HEK293 (cell line): ENCODE data around the gene HES7.

Experiments
- CTCF ChIA-PET: fragments of 350-600 bp; formaldehyde crosslinking; extraction: SDS; loops from one replicate; lab custom pipeline; 2021; ENCODE audit warnings: antibody characterized with exemption; lab: Yijun Ruan, JAX
- POLR2A ChIA-PET: fragments of 300-600 bp; formaldehyde crosslinking; extraction: SDS; loops from one replicate; lab custom pipeline; 2020; ENCODE audit warnings: antibody characterized with exemption, inconsistent platforms; lab: Yijun Ruan, JAX
- H3K27ac ChIP-seq: fragments of 200-500 bp; sonication (Bioruptor generic); 2 replicates; pipeline ENCODE4 v1.5.1; 2014; ENCODE audit warnings: low read depth, low read length, control low read depth, inconsistent platforms; ENCODE audit errors: extremely low read depth
- H3K36me3 ChIP-seq, 2 experiments: fragments of 200-500 bp in 1 of 2; sonication (Bioruptor generic) in 1 of 2; 1 replicate in 1 of 2; 2 replicates in 1 of 2; pipeline ENCODE4 v1.5.1; 2014 to 2017; ENCODE audit warnings: inconsistent platforms in 2 of 2, low read length in 2 of 2; ENCODE audit not compliant: control insufficient read depth in 2 of 2, insufficient read depth in 1 of 2
- H3K4me1 ChIP-seq: fragments of 200-500 bp; sonication (Bioruptor generic); 2 replicates; pipeline ENCODE4 v1.5.1; 2014; ENCODE audit warnings: mild to moderate bottlenecking, low read length, inconsistent platforms; ENCODE audit not compliant: control insufficient read depth, insufficient read depth
- H3K4me3 ChIP-seq: 2 replicates; pipeline ENCODE4 v1.5.1; 2011; ENCODE audit warnings: low read depth, mild to moderate bottlenecking, control low read depth, low read length, moderate library complexity
- H3K9me3 ChIP-seq: fragments of 200-500 bp; sonication (Bioruptor generic); 2 replicates; pipeline ENCODE4 v1.5.1; 2014; ENCODE audit warnings: low read depth, low read length, inconsistent platforms; ENCODE audit not compliant: control insufficient read depth, insufficient read depth
- HOXD13 ChIP-seq: sonication (generic); formaldehyde crosslinking; IDR thresholded peaks from 2 replicates; pipeline ENCODE4 v1.8.0; 2022; ENCODE audit warnings: missing genetic modification reagents, borderline replicate concordance
- IKZF3 ChIP-seq: fragments of 450-650 bp; IDR thresholded peaks from 2 replicates; pipeline ENCODE4 v1.5.0; 2018; ENCODE audit warnings: missing biosample characterization, mild to moderate bottlenecking, missing genetic modification characterization, moderate library complexity
- KLF10 ChIP-seq: fragments of 450-650 bp; IDR thresholded peaks from 2 replicates; pipeline ENCODE4 v1.5.1; 2018; ENCODE audit warnings: missing biosample characterization, mild to moderate bottlenecking, missing genetic modification characterization
- KLF16 ChIP-seq: fragments of 450-650 bp; formaldehyde crosslinking; IDR thresholded peaks from 2 replicates; pipeline ENCODE4 v1.5.1; 2017; ENCODE audit warnings: missing biosample characterization, missing genetic modification characterization
- MYNN ChIP-seq: fragments of 450-650 bp; formaldehyde crosslinking; IDR thresholded peaks from 2 replicates; pipeline ENCODE4 v1.5.1; 2016; ENCODE audit warnings: missing biosample characterization, missing genetic modification characterization, borderline replicate concordance
- SP2 ChIP-seq: fragments of 450-650 bp; formaldehyde crosslinking; IDR thresholded peaks from 2 replicates; pipeline ENCODE4 v1.5.1; 2016; ENCODE audit warnings: missing biosample characterization, missing genetic modification characterization
- SP3 ChIP-seq: fragments of 450-650 bp; formaldehyde crosslinking; IDR thresholded peaks from 2 replicates; pipeline ENCODE4 v1.5.1; 2016; ENCODE audit warnings: missing biosample characterization, missing genetic modification characterization
- SP7 ChIP-seq: fragments of 450-650 bp; formaldehyde crosslinking; IDR thresholded peaks from 2 replicates; pipeline ENCODE4 v1.5.1; 2016; ENCODE audit warnings: missing biosample characterization, missing genetic modification characterization
- WT1 ChIP-seq: fragments of 450-650 bp; formaldehyde crosslinking; IDR thresholded peaks from 2 replicates; pipeline ENCODE4 v1.5.1; 2016; ENCODE audit warnings: missing biosample characterization, missing genetic modification characterization
- ZBTB17 ChIP-seq: fragments of 450-650 bp; formaldehyde crosslinking; IDR thresholded peaks from 2 replicates; pipeline ENCODE4 v1.5.1; 2016; ENCODE audit warnings: missing biosample characterization, missing genetic modification characterization
- ZBTB48 ChIP-seq: fragments of 450-650 bp; formaldehyde crosslinking; IDR thresholded peaks from 2 replicates; pipeline ENCODE4 v1.5.1; 2016; ENCODE audit warnings: missing biosample characterization, missing genetic modification characterization
- ZBTB8A ChIP-seq: fragments of 450-650 bp; formaldehyde crosslinking; IDR thresholded peaks from 2 replicates; pipeline ENCODE4 v1.5.1; 2016; ENCODE audit warnings: missing biosample characterization, missing genetic modification characterization
- ZEB2 ChIP-seq: fragments of 450-650 bp; formaldehyde crosslinking; IDR thresholded peaks from 2 replicates; pipeline ENCODE4 v1.5.1; 2016; ENCODE audit warnings: missing biosample characterization, missing genetic modification characterization
- ZFP69B ChIP-seq: fragments of 450-650 bp; formaldehyde crosslinking; IDR thresholded peaks from 2 replicates; pipeline ENCODE4 v1.5.1; 2016; ENCODE audit warnings: missing biosample characterization, missing genetic modification characterization
- ZIC2 ChIP-seq: fragments of 450-650 bp; formaldehyde crosslinking; IDR thresholded peaks from 2 replicates; pipeline ENCODE4 v1.5.1; 2016; ENCODE audit warnings: missing biosample characterization, missing genetic modification characterization
- ZNF10 ChIP-seq: fragments of 450-650 bp; formaldehyde crosslinking; IDR thresholded peaks from 2 replicates; pipeline ENCODE4 v1.5.1; 2017; ENCODE audit warnings: missing biosample characterization, missing genetic modification characterization
- ZNF112 ChIP-seq: fragments of 450-650 bp; formaldehyde crosslinking; IDR thresholded peaks from 2 replicates; pipeline ENCODE4 v1.5.0; 2017; ENCODE audit warnings: missing biosample characterization, missing genetic modification characterization
- ZNF169 ChIP-seq: fragments of 450-650 bp; formaldehyde crosslinking; IDR thresholded peaks from 2 replicates; pipeline ENCODE4 v1.5.1; 2016; ENCODE audit warnings: missing biosample characterization, missing genetic modification characterization
- ZNF248 ChIP-seq: fragments of 450-650 bp; formaldehyde crosslinking; IDR thresholded peaks from 2 replicates; pipeline ENCODE4 v1.5.1; 2017; ENCODE audit warnings: missing biosample characterization, missing genetic modification characterization
- ZNF391 ChIP-seq: fragments of 450-650 bp; formaldehyde crosslinking; IDR thresholded peaks from 2 replicates; pipeline ENCODE4 v1.5.1; 2016; ENCODE audit warnings: low read depth, missing biosample characterization, missing genetic modification characterization, borderline replicate concordance
- ZNF548 ChIP-seq: fragments of 450-650 bp; formaldehyde crosslinking; IDR thresholded peaks from 2 replicates; pipeline ENCODE4 v1.5.1; 2016; ENCODE audit warnings: missing biosample characterization, missing genetic modification characterization
- ZNF558 ChIP-seq: fragments of 450-650 bp; formaldehyde crosslinking; IDR thresholded peaks from 2 replicates; pipeline ENCODE4 v1.5.1; 2016; ENCODE audit warnings: missing biosample characterization, missing genetic modification characterization
- ZNF560 ChIP-seq: fragments of 450-650 bp; formaldehyde crosslinking; IDR thresholded peaks from 2 replicates; pipeline ENCODE4 v1.5.1; 2017; ENCODE audit warnings: missing biosample characterization, missing genetic modification characterization, borderline replicate concordance
- ZNF837 ChIP-seq: fragments of 450-650 bp; formaldehyde crosslinking; IDR thresholded peaks from 2 replicates; pipeline ENCODE4 v1.5.1; 2016; ENCODE audit warnings: missing biosample characterization, missing genetic modification characterization
- TF ChIP-seq, protein P1 (sequence below): fragments of 450-650 bp; formaldehyde crosslinking; optimal IDR thresholded peaks from 2 replicates; pipeline ENCODE3; 2016; ENCODE audit warnings: missing biosample characterization, mild to moderate bottlenecking, missing genetic modification characterization
- TF ChIP-seq, protein P2 (sequence below): fragments of 450-650 bp; formaldehyde crosslinking; IDR thresholded peaks from 2 replicates; pipeline ENCODE4 v1.5.1; 2016; ENCODE audit warnings: missing biosample characterization, missing genetic modification characterization
- TF ChIP-seq, protein P3 (sequence below): fragments of 450-650 bp; formaldehyde crosslinking; IDR thresholded peaks from 2 replicates; pipeline ENCODE4 v1.5.1; 2016; ENCODE audit warnings: missing biosample characterization, missing genetic modification characterization
- TF ChIP-seq, protein P4 (sequence below): fragments of 450-650 bp; formaldehyde crosslinking; IDR thresholded peaks from 2 replicates; pipeline ENCODE4 v1.5.1; 2016; ENCODE audit warnings: missing biosample characterization, missing genetic modification characterization
- TF ChIP-seq, protein P5 (sequence below): fragments of 450-650 bp; IDR thresholded peaks from 2 replicates; pipeline ENCODE4 v1.5.1; 2018; ENCODE audit warnings: missing biosample characterization, missing genetic modification characterization

Gene HES7

DNA sequence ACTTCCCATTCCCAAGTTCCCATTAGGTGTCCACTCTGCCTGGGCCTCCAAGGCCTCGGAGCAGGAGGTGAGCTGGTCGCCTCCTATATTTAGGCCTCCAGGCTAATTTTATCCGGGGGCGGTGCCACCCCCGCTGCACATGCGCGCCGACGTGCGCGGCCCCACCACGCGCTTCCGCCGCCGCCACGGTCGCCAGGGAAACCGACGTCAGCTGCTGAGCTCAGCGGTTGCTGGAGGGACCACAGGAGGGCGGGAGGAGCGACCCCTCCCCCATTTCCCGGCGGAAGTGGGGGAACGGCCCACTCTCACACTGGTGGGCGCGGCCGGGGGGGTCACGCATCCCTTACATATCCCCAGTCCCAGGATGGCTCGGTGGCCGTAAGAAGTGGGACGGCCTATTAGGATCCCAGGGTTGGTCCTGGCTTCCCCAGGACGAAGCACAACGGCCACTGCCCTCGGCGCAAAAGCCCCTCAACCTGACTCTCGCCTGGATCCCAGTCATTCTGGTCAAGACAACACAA lies 27.3 kb upstream of the HES7 start:
- POLR2A ChIA-PET = interaction anchor here (1.0 to 1.6 kb wide), 3 partner anchors 13 to 58 kb away, joined by 3 to 9 read pairs (median 4); no protein-coding TSS in a partner anchor
- no peaks in the 10 kb centered on the region for H3K9me3 ChIP-seq
- H3K36me3 ChIP-seq = peaks cover 0 to 44% of the 10 kb centered on the region in 2 experiments; a peak in 1 of 3 replicates
- H3K4me1 ChIP-seq = peaks cover 25% of the 10 kb centered on the region
- H3K4me3 ChIP-seq = peak overlapping the region; percentile 44
- CTCF ChIA-PET = interaction anchor here (0.9 to 3.8 kb wide), 3 partner anchors 12 to 91 kb away, joined by 3 to 19 read pairs (median 5); no protein-coding TSS in a partner anchor
- no peak overlapping the region; the same call in 1 of the 2 replicates for H3K27ac ChIP-seq
- TF ChIP-seq ZBTB17 (tag by site-specific recombination) (no peak), MYNN (tag by site-specific recombination) (0 out of 2 replicates have a peak, but pooled peaks have one; percentile 48), HOXD13 (CRISPR knock-in tag) (no peak), ZNF558 (no peak), ZBTB48 (tag by site-specific recombination) (peak; percentile 63), ZIC2 (tag by site-specific recombination) (peak; percentile 46; the same call in 1 of the 2 replicates), WT1 (tag by site-specific recombination) (peak; percentile 38; the same call in 1 of the 2 replicates), ZNF248 (no peak), ZNF10 (tag by site-specific recombination) (peak; percentile 49; the same call in 1 of the 2 replicates), ZFP69B (tag by site-specific recombination) (peak; percentile 71; the same call in 1 of the 2 replicates), KLF16 (tag by site-specific recombination) (peak; percentile 47; the same call in 1 of the 2 replicates), IKZF3 (tag by site-specific recombination) (peak; percentile 46; the same call in 1 of the 2 replicates), ZNF560 (tag by site-specific recombination) (no peak), KLF10 (peak; percentile 86), ZNF548 (tag by site-specific recombination) (no peak), ZNF112 (tag by site-specific recombination) (no peak), ZEB2 (tag by site-specific recombination) (0 out of 2 replicates have a peak, but pooled peaks have one; percentile 26), ZNF837 (tag by site-specific recombination) (no peak), SP3 (tag by site-specific recombination) (peak; percentile 72), ZNF391 (tag by site-specific recombination) (no peak), ZNF169 (no peak), ZBTB8A (tag by site-specific recombination) (no peak), SP2 (tag by site-specific recombination) (peak; percentile 80), SP7 (tag by site-specific recombination) (peak; percentile 44)
- TF ChIP-seq, protein P1, sequence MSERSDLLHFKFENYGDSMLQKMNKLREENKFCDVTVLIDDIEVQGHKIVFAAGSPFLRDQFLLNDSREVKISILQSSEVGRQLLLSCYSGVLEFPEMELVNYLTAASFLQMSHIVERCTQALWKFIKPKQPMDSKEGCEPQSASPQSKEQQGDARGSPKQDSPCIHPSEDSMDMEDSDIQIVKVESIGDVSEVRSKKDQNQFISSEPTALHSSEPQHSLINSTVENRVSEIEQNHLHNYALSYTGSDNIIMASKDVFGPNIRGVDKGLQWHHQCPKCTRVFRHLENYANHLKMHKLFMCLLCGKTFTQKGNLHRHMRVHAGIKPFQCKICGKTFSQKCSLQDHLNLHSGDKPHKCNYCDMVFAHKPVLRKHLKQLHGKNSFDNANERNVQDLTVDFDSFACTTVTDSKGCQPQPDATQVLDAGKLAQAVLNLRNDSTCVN = peak; percentile 80
- TF ChIP-seq, protein P2, sequence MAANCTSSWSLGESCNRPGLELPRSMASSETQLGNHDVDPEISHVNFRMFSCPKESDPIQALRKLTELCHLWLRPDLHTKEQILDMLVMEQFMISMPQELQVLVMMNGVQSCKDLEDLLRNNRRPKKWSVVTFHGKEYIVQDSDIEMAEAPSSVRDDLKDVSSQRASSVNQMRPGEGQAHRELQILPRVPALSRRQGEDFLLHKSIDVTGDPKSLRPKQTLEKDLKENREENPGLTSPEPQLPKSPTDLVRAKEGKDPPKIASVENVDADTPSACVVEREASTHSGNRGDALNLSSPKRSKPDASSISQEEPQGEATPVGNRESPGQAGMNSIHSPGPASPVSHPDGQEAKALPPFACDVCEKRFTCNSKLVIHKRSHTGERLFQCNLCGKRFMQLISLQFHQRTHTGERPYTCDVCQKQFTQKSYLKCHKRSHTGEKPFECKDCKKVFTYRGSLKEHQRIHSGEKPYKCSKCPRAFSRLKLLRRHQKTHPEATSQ = no peak
- TF ChIP-seq, protein P3, sequence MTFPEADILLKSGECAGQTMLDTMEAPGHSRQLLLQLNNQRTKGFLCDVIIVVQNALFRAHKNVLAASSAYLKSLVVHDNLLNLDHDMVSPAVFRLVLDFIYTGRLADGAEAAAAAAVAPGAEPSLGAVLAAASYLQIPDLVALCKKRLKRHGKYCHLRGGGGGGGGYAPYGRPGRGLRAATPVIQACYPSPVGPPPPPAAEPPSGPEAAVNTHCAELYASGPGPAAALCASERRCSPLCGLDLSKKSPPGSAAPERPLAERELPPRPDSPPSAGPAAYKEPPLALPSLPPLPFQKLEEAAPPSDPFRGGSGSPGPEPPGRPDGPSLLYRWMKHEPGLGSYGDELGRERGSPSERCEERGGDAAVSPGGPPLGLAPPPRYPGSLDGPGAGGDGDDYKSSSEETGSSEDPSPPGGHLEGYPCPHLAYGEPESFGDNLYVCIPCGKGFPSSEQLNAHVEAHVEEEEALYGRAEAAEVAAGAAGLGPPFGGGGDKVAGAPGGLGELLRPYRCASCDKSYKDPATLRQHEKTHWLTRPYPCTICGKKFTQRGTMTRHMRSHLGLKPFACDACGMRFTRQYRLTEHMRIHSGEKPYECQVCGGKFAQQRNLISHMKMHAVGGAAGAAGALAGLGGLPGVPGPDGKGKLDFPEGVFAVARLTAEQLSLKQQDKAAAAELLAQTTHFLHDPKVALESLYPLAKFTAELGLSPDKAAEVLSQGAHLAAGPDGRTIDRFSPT = 0 out of 2 replicates have a peak, but pooled peaks have one; percentile 31
- TF ChIP-seq, protein P4, sequence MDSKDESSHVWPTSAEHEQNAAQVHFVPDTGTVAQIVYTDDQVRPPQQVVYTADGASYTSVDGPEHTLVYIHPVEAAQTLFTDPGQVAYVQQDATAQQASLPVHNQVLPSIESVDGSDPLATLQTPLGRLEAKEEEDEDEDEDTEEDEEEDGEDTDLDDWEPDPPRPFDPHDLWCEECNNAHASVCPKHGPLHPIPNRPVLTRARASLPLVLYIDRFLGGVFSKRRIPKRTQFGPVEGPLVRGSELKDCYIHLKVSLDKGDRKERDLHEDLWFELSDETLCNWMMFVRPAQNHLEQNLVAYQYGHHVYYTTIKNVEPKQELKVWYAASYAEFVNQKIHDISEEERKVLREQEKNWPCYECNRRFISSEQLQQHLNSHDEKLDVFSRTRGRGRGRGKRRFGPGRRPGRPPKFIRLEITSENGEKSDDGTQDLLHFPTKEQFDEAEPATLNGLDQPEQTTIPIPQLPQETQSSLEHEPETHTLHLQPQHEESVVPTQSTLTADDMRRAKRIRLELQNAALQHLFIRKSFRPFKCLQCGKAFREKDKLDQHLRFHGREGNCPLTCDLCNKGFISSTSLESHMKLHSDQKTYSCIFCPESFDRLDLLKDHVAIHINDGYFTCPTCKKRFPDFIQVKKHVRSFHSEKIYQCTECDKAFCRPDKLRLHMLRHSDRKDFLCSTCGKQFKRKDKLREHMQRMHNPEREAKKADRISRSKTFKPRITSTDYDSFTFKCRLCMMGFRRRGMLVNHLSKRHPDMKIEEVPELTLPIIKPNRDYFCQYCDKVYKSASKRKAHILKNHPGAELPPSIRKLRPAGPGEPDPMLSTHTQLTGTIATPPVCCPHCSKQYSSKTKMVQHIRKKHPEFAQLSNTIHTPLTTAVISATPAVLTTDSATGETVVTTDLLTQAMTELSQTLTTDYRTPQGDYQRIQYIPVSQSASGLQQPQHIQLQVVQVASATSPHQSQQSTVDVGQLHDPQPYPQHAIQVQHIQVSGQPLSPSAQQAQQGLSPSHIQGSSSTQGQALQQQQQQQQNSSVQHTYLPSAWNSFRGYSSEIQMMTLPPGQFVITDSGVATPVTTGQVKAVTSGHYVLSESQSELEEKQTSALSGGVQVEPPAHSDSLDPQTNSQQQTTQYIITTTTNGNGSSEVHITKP (tag by site-specific recombination) = peak; percentile 71
- TF ChIP-seq, protein P5, sequence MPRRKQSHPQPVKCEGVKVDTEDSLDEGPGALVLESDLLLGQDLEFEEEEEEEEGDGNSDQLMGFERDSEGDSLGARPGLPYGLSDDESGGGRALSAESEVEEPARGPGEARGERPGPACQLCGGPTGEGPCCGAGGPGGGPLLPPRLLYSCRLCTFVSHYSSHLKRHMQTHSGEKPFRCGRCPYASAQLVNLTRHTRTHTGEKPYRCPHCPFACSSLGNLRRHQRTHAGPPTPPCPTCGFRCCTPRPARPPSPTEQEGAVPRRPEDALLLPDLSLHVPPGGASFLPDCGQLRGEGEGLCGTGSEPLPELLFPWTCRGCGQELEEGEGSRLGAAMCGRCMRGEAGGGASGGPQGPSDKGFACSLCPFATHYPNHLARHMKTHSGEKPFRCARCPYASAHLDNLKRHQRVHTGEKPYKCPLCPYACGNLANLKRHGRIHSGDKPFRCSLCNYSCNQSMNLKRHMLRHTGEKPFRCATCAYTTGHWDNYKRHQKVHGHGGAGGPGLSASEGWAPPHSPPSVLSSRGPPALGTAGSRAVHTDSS (tag by site-specific recombination) = no peak
